HepG2 (cell line): ENCODE measurements around the gene HOXD9. TPM values are rescaled to one million over a fixed set of nuclear protein-coding genes. Genes with fewer than 3 reads are reported as not detected.
A peak's percentile ranks its signal among the peaks of the same experiment; 100 is the strongest.

Experiments
- ATAC-seq: fragments of 200-7000 bp; cut with Tn5 transposase; 3 replicates; pipeline ENCODE4 v1.9.1; 2020; ENCODE audit warnings: mild to moderate bottlenecking, moderate library complexity
- BruUV-seq: library from RNA; stranded (reverse); fragments of 400-500 nt; replicated peaks from 2 replicates; lab custom pipeline; 2021; lab: Mats Ljungman, UMichigan
- CTCF ChIA-PET: fragments of 300-600 bp; formaldehyde crosslinking; extraction: SDS; loops from one replicate; lab custom pipeline; 2021; ENCODE audit warnings: low total read pairs, inconsistent platforms, low intra/inter-chr PET ratio; lab: Yijun Ruan, JAX
- POLR2A ChIA-PET: fragments of 350-600 bp; sonication (Branson Sonifier 250); formaldehyde crosslinking; loops from one replicate; lab custom pipeline; 2020; ENCODE audit warnings: antibody characterized with exemption, inconsistent platforms; lab: Yijun Ruan, JAX
- DNase-seq: peaks from one replicate; pipeline ENCODE4 v3.0.0-alpha.2; 2015; ENCODE audit warnings: low spot score
- FAIRE-seq: peaks from 3 replicates; lab custom pipeline; 2011; peaks lifted over from hg19 to GRCh38; lab: Jason Lieb, UNC
- H2AFZ ChIP-seq: one replicate; pipeline ENCODE4 v1.6.1; 2011; ENCODE audit warnings: low read length, inconsistent platforms
- H3K27ac ChIP-seq: fragments of 300-600 bp; 3 replicates; pipeline ENCODE4 v1.8.0; 2011; ENCODE audit warnings: mixed run types, mild to moderate bottlenecking, mixed read lengths, low read length, inconsistent platforms; ENCODE audit not compliant: insufficient read depth; ENCODE audit errors: extremely low read length
- H3K27me3 ChIP-seq, 2 experiments: fragments of 200-600 bp in 1 of 2; 2 replicates in 1 of 2; 3 replicates in 1 of 2; pipeline versions ENCODE4 v1.6.0 to v1.8.0; 2011; ENCODE audit warnings: low read length in 2 of 2, mild to moderate bottlenecking in 2 of 2, moderate library complexity in 2 of 2, inconsistent platforms in 1 of 2; ENCODE audit not compliant: insufficient read depth in 2 of 2, control insufficient read depth in 1 of 2
- H3K36me3 ChIP-seq, 2 experiments: fragments of 200-600 bp in 1 of 2; replicated peaks in 1 of 2; 2 replicates in 1 of 2; 3 replicates in 1 of 2; pipeline versions ENCODE4 v1.5.1 to v1.8.0; 2011; ENCODE audit warnings: low read length in 2 of 2, inconsistent platforms in 1 of 2; ENCODE audit not compliant: insufficient read depth in 2 of 2, control insufficient read depth in 1 of 2
- H3K4me1 ChIP-seq: 2 replicates; pipeline ENCODE4 v1.5.1; 2012; ENCODE audit warnings: low read length, inconsistent platforms; ENCODE audit not compliant: insufficient read depth
- H3K4me2 ChIP-seq: 2 replicates; pipeline ENCODE4 v1.6.0; 2011; ENCODE audit warnings: low read depth, low read length, inconsistent platforms
- H3K4me3 ChIP-seq, 3 experiments: fragments of 200-600 bp in 1 of 3; sonication (generic), shearing (Covaris generic) in 1 of 3; replicated peaks in 1 of 3; 2 replicates each; pipeline ENCODE4 v1.5.1; 2011 to 2016; ENCODE audit warnings: low read length in 3 of 3, inconsistent platforms in 2 of 3, low read depth in 2 of 3, mild to moderate bottlenecking in 2 of 3, control low read depth in 1 of 3, mixed read lengths in 1 of 3; ENCODE audit not compliant: insufficient read depth in 1 of 3
- H3K79me2 ChIP-seq: one replicate; pipeline ENCODE4 v1.6.1; 2011; ENCODE audit warnings: low read length, inconsistent platforms; ENCODE audit not compliant: insufficient read depth
- H3K9ac ChIP-seq: 2 replicates; pipeline ENCODE4 v1.6.0; 2011; ENCODE audit warnings: mild to moderate bottlenecking, low read depth, low read length, inconsistent platforms; ENCODE audit not compliant: insufficient read depth
- H3K9me3 ChIP-seq: 2 replicates; pipeline ENCODE4 v1.5.1; 2012; ENCODE audit warnings: mild to moderate bottlenecking, low read length
- H4K20me1 ChIP-seq: 2 replicates; pipeline ENCODE4 v1.6.0; 2011; ENCODE audit warnings: inconsistent platforms, mild to moderate bottlenecking, low read length, moderate library complexity; ENCODE audit not compliant: insufficient read depth
- NFYB ChIP-seq: sonication (generic); formaldehyde crosslinking; IDR thresholded peaks from 2 replicates; pipeline ENCODE4 v1.4.0; 2020; ENCODE audit warnings: missing genetic modification reagents
- ZNF33A ChIP-seq: sonication (generic); formaldehyde crosslinking; IDR thresholded peaks from 2 replicates; pipeline ENCODE4 v1.5.1; 2020; ENCODE audit warnings: missing genetic modification reagents, mild to moderate bottlenecking, moderate library complexity, borderline replicate concordance
- ZSCAN30 ChIP-seq: sonication (generic); formaldehyde crosslinking; IDR thresholded peaks from 2 replicates; pipeline ENCODE4 v1.5.0; 2020; ENCODE audit warnings: mild to moderate bottlenecking, missing genetic modification reagents
- WGBS: methylation state at CpG from one replicate; pipeline ENCODE4 v1.1.6; 2017; ENCODE audit warnings: low lambda C conversion rate; 5-methylcytosine and 5-hydroxymethylcytosine counted together
- in situ Hi-C: cut with HindIII; loops from 2 replicates; pipeline ENCODE4 v1.10.0; 2017; ENCODE audit warnings: low pct_unique_long_range_greater_than_20kb; ENCODE audit not compliant: extremely low pct_ligation_motif_present
- intact Hi-C: fragments of 100-400 bp; cut with micrococcal nuclease; formaldehyde crosslinking; loops from one replicate; pipeline ENCODE4 v1.10.0; 2022; ENCODE audit not compliant: unreplicated experiment
- polyA plus RNA-seq, 8 experiments: library from polyadenylated mRNA; depleted of rRNA in 3 of 8; stranded (reverse) in 7 of 8; unstranded in 1 of 8; fragments of >200 nt; fragmentation: Illumina TruSeq in 4 of 8; extraction: Trizol in 4 of 8; gene quantifications; 2 replicates each; pipeline versions ENCODE4 v1.2.1 to v1.2.3, GENCODE V29; 2011 to 2016; ENCODE audit warnings: low read depth in 4 of 8, missing spikeins in 1 of 8, mixed read lengths in 1 of 8; ENCODE audit not compliant: insufficient read depth in 1 of 8
- total RNA-seq, 5 experiments: library from RNA; depleted of rRNA; stranded (reverse); fragments of >200 nt; fragmentation: Illumina TruSeq; extraction: Trizol; gene quantifications; 2 replicates each; pipeline ENCODE4 v1.2.3, GENCODE V29; 2016; ENCODE audit warnings: low read depth in 1 of 5
- TF ChIP-seq, protein P1 (sequence below): sonication (generic); formaldehyde crosslinking; IDR thresholded peaks from 2 replicates; pipeline ENCODE4 v1.8.1; 2023; ENCODE audit warnings: missing genetic modification reagents, inconsistent platforms, borderline replicate concordance
- TF ChIP-seq, protein P2 (sequence below): sonication (generic); formaldehyde crosslinking; IDR thresholded peaks from 2 replicates; pipeline ENCODE4 v1.5.0; 2020; ENCODE audit warnings: missing genetic modification reagents
- TF ChIP-seq, protein P3 (sequence below): IDR thresholded peaks from 2 replicates; pipeline ENCODE4 v1.6.1; 2012; ENCODE audit warnings: low read depth, low read length, improper control_type of control experiment
- TF ChIP-seq, protein P4 (sequence below): sonication (generic); formaldehyde crosslinking; IDR thresholded peaks from 2 replicates; pipeline ENCODE4 v1.5.1; 2020; ENCODE audit warnings: mild to moderate bottlenecking, missing genetic modification reagents, moderate library complexity
- TF ChIP-seq, protein P5 (sequence below): fragments of 450-650 bp; IDR thresholded peaks from 2 replicates; pipeline ENCODE4 v1.6.1; 2016
- TF ChIP-seq, protein P6 (sequence below): sonication (generic); formaldehyde crosslinking; IDR thresholded peaks from 2 replicates; pipeline ENCODE4 v1.8.0; 2022; ENCODE audit warnings: missing genetic modification reagents, mild to moderate bottlenecking, borderline replicate concordance

The HOXD9 gene
- total and polyA plus RNA-seq, 2 of the 13 experiments (the other 11 are each of a cell fraction or from before 2014, with no cell fraction given), result not detected

DNA sequence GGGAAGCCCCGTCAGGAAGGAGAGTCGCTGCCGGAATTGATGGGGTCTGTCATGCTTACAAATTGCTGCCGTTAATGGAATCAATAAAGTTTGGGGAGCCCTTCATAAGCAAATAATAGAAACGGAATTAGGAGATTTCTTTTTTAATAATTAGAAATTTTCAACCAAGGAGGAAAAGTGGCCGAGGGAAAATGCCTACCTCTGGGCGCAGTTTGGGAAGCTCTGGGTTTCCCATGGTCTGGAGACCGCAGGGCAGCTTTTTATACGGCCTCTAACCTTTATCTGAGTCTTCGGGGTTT lies 40.0 kb upstream of the HOXD9 start (continued):
- TF ChIP-seq, protein P1, sequence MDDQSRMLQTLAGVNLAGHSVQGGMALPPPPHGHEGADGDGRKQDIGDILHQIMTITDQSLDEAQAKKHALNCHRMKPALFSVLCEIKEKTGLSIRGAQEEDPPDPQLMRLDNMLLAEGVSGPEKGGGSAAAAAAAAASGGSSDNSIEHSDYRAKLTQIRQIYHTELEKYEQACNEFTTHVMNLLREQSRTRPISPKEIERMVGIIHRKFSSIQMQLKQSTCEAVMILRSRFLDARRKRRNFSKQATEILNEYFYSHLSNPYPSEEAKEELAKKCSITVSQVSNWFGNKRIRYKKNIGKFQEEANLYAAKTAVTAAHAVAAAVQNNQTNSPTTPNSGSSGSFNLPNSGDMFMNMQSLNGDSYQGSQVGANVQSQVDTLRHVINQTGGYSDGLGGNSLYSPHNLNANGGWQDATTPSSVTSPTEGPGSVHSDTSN (CRISPR knock-in tag), result no peak
- TF ChIP-seq, protein P2, sequence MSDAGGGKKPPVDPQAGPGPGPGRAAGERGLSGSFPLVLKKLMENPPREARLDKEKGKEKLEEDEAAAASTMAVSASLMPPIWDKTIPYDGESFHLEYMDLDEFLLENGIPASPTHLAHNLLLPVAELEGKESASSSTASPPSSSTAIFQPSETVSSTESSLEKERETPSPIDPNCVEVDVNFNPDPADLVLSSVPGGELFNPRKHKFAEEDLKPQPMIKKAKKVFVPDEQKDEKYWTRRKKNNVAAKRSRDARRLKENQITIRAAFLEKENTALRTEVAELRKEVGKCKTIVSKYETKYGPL (CRISPR knock-in tag), result no peak
- TF ChIP-seq, protein P3, sequence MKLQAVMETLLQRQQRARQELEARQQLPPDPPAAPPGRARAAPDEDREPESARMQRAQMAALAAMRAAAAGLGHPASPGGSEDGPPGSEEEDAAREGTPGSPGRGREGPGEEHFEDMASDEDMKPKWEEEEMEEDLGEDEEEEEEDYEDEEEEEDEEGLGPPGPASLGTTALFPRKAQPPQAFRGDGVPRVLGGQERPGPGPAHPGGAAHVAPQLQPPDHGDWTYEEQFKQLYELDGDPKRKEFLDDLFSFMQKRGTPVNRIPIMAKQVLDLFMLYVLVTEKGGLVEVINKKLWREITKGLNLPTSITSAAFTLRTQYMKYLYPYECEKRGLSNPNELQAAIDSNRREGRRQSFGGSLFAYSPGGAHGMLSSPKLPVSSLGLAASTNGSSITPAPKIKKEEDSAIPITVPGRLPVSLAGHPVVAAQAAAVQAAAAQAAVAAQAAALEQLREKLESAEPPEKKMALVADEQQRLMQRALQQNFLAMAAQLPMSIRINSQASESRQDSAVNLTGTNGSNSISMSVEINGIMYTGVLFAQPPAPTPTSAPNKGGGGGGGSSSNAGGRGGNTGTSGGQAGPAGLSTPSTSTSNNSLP, result no peak

DNA sequence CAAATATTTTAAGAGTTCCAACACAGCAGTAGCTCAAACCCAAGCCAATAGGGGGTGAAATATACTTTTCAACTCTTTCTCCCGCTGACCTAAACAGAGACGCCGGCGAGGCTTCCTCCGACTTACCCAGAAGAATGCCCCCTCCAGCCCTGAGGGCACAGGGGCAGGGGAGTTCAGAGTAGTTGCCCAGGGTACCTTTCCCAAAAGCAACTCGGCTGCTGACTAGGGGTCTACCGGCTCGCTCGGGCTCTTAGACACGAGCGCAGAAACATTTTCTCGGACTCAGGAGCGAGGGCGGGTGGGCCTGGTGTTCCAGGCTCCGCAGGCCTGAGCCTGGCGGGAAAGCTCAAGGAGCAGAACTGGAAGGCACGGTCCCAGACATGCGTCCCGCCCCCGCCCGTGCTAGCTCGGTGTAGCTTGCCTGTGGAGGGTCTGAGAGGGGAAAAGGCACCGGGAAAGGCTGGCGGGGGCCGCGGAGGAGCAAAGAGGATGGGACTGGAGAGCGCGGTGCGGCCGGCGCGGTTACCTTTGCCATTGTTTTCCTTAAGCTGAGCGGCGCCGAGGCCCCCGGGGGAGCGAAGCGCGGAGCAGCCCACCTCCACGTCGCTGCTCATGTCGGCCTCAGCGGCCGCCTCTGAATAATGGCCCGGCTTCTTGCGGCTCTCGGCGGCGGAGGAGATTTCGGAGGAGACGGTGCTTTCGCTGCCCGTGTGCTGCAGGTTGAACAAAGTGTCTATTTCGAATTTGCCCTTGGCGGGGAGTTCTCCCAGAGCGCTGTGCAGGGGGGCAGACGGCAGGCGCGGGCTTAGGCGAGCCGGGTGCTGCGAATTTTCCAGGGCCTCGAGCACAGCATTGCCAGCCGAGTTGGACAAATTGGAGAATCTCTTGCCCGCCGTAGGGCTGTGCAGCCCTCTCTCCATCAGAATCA lies 39.4 kb upstream of the HOXD9 start:
- no peak for FAIRE-seq
- intact Hi-C loops, result no loop called here
- DNase-seq, result no peak
- POLR2A ChIA-PET, result no interaction called here
- peaks cover 7 to 82% of the 10 kb centered on the region in 2 experiments; a peak in 4 of 5 replicates for H3K27me3 ChIP-seq
- WGBS, result 36% methylated on average over 59 of the region's 66 CpGs
- no peak overlapping the region for H3K9ac ChIP-seq
- no TSS peak for BruUV-seq
- H3K36me3 ChIP-seq, result no peaks in the 10 kb centered on the region
- CTCF ChIA-PET, result no interaction called here
- H3K9me3 ChIP-seq, result no peaks in the 10 kb centered on the region
- no peak for ATAC-seq
- no peak overlapping the region for H3K27ac ChIP-seq
- peak overlapping the region in 1 of 3 experiments; percentile 31; a peak in 1 of 6 replicates for H3K4me3 ChIP-seq
- no peak overlapping the region for H2AFZ ChIP-seq
- peak overlapping the region; percentile 46 for H3K4me2 ChIP-seq
- in situ Hi-C loops, result no loop called here
- H4K20me1 ChIP-seq, result no peaks in the 10 kb centered on the region
- peaks cover 19% of the 10 kb centered on the region for H3K4me1 ChIP-seq
- H3K79me2 ChIP-seq, result no peaks in the 10 kb centered on the region
- TF ChIP-seq, protein P4, sequence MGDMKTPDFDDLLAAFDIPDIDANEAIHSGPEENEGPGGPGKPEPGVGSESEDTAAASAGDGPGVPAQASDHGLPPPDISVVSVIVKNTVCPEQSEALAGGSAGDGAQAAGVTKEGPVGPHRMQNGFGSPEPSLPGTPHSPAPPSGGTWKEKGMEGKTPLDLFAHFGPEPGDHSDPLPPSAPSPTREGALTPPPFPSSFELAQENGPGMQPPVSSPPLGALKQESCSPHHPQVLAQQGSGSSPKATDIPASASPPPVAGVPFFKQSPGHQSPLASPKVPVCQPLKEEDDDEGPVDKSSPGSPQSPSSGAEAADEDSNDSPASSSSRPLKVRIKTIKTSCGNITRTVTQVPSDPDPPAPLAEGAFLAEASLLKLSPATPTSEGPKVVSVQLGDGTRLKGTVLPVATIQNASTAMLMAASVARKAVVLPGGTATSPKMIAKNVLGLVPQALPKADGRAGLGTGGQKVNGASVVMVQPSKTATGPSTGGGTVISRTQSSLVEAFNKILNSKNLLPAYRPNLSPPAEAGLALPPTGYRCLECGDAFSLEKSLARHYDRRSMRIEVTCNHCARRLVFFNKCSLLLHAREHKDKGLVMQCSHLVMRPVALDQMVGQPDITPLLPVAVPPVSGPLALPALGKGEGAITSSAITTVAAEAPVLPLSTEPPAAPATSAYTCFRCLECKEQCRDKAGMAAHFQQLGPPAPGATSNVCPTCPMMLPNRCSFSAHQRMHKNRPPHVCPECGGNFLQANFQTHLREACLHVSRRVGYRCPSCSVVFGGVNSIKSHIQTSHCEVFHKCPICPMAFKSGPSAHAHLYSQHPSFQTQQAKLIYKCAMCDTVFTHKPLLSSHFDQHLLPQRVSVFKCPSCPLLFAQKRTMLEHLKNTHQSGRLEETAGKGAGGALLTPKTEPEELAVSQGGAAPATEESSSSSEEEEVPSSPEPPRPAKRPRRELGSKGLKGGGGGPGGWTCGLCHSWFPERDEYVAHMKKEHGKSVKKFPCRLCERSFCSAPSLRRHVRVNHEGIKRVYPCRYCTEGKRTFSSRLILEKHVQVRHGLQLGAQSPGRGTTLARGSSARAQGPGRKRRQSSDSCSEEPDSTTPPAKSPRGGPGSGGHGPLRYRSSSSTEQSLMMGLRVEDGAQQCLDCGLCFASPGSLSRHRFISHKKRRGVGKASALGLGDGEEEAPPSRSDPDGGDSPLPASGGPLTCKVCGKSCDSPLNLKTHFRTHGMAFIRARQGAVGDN (CRISPR knock-in tag), result peak; percentile 23; the same call in 1 of the 2 replicates
- TF ChIP-seq, protein P5, sequence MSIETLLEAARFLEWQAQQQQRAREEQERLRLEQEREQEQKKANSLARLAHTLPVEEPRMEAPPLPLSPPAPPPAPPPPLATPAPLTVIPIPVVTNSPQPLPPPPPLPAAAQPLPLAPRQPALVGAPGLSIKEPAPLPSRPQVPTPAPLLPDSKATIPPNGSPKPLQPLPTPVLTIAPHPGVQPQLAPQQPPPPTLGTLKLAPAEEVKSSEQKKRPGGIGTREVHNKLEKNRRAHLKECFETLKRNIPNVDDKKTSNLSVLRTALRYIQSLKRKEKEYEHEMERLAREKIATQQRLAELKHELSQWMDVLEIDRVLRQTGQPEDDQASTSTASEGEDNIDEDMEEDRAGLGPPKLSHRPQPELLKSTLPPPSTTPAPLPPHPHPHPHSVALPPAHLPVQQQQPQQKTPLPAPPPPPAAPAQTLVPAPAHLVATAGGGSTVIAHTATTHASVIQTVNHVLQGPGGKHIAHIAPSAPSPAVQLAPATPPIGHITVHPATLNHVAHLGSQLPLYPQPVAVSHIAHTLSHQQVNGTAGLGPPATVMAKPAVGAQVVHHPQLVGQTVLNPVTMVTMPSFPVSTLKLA, result no peak
- TF ChIP-seq NFYB (CRISPR knock-in tag) (no peak), ZSCAN30 (CRISPR knock-in tag) (no peak), ZNF33A (CRISPR knock-in tag) (no peak)
- TF ChIP-seq, protein P6, sequence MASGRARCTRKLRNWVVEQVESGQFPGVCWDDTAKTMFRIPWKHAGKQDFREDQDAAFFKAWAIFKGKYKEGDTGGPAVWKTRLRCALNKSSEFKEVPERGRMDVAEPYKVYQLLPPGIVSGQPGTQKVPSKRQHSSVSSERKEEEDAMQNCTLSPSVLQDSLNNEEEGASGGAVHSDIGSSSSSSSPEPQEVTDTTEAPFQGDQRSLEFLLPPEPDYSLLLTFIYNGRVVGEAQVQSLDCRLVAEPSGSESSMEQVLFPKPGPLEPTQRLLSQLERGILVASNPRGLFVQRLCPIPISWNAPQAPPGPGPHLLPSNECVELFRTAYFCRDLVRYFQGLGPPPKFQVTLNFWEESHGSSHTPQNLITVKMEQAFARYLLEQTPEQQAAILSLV (CRISPR knock-in tag), result 0 out of 2 replicates have a peak, but pooled peaks have one; percentile 24
